Stimulated activated CD4-positive, alpha-beta T cell treated with anti-CD3 and anti-CD28 coated beads, Interleukin-1b, Interleukin-23, amount 100 ng/mL, for 4 hours (primary cell): Measurements from ENCODE around the gene ANXA1.

Experiments
- DNase-seq, 2 donors: peaks; one replicate each; pipeline ENCODE4 v3.0.0-alpha.2; 2020; ENCODE audit warnings: low read depth in 2 of 2

ANXA1 gene

DNA sequence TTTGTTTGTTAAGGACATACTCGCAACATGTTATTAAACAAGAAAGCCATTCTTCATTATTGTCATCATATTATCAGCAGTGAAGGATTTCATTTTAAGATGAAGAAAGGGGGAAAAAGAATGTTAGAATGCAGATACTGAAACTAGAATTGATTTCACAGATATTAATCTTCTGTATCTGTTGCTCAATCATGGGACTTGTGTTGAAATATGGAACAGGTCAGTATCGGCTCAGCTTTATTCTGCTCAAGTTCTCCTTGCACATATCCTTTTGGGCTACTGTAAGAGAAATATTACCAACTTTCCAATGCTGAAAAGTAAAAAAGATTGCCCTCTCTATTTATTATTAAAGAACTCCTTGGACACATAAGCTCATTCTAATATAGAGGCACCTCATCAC is 13.8 kb upstream of the ANXA1 start:
- no peak for DNase-seq

DNA sequence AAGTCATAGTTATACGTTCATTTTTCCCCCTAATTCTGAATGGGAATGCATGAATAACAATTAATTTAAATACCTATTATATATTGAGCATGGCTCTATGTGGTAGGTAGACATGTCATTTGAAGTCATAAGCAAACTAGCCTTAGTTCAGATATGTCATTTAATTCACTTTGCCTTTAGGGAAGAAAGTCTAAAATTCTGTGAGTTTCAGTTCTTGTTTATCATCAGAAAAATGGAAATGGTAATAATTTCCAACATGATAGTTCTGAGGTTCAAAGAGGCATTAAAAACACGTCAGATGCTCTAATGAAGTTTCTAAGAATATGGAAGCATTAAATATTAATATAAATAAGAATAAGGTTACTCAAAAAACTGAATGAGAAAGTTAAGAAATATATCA is 13.1 kb upstream of the ANXA1 start:
- DNase-seq = no peak

DNA sequence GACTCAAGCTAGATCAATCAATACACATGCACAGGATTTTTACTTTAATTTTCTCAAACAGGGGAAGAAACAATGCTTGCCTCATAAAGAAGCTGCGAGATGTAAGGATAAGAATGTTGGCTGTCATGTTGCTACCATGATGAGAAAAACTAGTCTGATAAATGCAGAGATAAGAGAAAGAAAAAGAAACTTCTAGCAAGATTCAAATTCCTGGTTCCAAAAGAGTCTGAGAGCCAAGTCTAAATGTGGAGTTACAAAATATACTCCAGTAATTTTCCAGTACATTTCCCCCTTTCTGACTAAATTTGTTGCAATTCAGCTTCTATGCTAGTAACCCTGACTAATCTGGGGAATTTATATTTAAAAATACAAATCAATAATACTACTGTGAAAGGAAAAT is 10.4 kb upstream of the ANXA1 start:
- DNase-seq = no peak

GRCh38 chr9:73143711-73144328 is 7.8 kb upstream of the ANXA1 start:
- no peak for DNase-seq

- no peak for DNase-seq
Measured at GRCh38 chr9:73146111-73146815, 5.4 kb upstream of the ANXA1 start.

GRCh38 chr9:73148447-73148937 is 3.2 kb upstream of the ANXA1 start:
- no peak for DNase-seq

- no peak for DNase-seq
Measured at GRCh38 chr9:73149371-73150067, 2.1 kb upstream of the ANXA1 start.

DNA sequence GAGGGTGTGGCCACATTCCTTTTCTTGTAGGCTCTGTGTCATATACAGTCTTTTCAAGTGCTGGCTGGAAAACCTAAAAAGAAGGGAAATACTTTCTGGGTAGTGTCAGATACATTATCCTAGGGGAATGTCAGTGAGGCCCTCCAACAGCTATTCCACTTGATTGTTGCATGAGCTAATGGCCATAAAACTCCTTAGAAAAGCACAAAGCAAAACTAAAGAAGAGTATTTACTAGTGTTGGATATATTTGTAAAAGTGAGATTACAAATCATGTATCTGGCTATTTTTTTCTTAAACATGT is 829 bp downstream of the ANXA1 start:
- DNase-seq = no peak

DNA sequence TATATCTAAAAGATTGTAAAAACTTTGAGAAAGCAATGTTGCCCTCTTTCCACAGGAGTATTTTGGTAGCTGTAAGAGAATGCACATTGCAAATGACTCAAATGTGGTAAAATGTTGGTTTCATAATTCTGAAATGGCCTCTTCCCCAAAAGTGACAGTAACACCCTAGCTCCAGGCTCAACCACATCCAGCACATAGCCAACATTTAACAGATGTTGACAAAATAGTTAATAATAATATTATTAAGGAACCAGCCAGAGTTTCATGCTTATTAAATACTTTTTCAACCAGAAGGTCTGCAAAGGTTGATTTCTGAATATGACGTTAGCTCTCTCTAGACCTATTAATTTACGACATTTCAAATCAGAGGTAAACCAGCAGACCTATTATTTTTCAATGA is 1.3 kb downstream of the ANXA1 start:
- no peak for DNase-seq

GRCh38 chr9:73153793-73154227 is 2.1 kb downstream of the ANXA1 start:
- no peak for DNase-seq

DNA sequence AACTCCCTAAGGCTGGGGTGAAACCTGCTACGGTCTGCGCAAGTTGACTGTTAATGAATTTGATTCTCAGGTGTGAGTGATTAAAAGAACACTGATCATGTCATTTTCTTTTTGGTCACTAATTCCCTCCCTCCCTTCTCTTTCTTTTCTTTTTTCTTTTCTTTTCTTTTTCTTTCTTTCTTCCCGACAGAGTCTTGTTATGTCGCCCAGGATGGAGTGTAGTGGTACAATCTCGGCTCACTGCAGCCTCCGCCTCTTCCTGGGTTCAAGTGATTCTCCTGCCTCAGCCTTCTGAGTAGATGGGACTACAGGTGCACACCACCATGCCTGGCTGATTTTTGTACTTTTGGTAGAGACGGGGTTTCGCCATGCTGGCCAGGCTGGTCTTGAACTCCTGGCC is 2.6 kb downstream of the ANXA1 start:
- DNase-seq = no peak

DNA sequence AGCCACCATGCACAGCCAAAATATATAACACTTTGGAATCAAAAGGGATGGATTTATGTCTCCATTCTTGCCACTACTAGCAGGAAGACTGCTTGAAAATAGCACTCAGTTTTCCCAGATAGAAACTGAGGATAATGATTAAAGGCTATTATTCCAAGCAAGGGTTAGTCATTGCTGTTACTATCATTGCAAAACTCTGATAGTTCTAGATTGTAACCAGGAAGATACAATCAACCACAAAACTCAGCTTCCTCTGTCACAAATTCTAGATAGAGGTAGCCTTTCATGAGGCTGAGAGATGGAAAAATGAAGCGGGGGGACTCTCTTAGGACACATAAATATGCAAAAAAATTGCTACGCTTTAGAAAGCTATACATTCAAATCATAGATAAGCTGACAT is 3.1 kb downstream of the ANXA1 start:
- DNase-seq = no peak

DNA sequence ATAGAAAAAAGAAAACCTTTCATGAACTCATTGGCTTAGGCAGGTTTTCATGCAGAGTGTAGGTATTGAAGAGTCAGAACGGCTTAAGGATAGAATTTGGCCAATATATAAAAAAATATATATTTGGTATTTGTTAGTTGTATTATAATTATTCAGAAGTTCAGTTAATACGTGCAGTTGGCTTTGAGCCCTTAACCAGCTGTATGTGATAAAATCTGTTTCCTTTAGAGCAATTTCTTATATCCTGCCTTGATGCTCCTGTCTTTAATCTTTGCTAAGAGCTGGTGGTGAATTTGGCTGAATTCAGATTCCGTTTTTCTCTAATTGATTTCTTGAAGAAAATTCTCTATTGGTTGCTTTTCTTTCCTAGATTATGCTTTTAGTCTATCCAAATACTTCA is 3.7 kb downstream of the ANXA1 start:
- DNase-seq = no peak

DNA sequence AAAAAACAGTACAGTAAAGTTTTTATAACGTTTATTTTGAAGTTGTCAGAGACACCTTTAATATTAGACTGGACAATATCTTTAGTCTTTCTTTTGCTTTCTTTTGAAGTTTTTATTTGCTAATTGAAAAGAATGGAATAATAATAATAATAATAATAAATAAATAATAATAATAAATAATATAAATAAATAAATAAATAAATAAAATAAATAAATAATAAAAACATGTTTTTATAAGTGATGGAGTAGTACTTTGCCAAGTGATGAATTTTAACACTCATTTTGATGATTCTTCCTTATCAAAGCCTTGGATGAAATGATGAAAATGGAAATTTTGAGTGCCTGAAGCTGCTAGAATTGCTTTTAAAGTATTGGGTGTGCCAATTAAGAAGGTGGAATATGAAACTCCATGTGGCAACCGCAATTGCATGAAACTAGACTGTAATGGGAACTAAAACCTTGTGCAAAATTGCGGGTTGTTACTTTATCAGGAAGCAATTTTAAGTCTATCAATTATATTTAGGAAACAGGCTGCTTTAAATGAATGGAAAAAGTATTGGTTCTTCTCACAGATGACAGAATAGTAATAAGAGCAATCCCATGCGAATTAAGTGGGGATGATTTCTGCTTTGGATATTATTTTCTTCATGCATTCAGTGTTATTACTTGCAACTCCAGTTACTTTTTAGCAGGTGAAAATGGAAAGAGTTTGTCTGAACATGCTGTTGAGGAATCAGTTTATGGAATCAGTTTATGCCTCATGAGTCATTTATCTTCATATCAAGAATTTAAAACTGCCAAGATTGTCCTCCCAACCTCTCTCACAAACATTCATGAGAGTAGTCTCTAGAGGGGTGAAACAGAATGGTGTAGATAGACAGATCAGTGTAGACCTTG is 4.6 kb downstream of the ANXA1 start:
- DNase-seq = no peak

DNA sequence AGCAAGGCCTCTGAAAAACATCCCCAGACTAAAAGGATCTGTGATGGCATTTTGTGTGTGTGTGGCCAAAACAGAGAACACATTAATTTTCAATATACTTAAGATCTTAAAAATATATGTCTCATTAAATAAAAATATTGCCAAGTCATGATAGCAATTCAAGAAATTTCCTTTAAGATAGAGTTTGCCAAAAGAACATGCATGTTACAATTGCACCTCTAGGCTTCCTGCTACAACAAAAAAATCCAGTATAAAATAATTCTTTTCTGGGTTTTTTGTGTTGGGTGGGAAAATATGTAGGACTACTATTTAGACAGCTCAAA is 5.2 kb downstream of the ANXA1 start:
- DNase-seq = no peak

- DNase-seq = no peak
Measured at GRCh38 chr9:73157811-73158210, 6.1 kb downstream of the ANXA1 start.

- no peak for DNase-seq
Measured at GRCh38 chr9:73158723-73159122, 7.1 kb downstream of the ANXA1 start.

DNA sequence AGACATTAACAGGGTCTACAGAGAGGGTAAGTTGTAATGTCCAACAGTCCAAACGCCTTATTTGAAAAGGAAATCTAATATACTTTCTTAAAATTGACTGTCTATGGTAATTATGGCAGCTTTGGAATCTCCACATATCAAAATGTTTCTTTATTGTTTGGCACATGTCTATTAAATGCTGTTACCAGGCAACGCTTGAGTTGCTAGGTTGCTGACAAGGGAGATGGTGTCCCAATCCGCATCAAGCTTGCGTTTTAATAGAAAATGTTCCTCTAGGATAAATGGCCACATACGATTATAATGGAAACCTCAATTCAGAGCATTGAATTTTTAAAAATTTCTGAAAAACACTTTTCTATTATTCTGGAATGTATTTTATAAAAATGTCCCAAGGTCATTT is 9.2 kb downstream of the ANXA1 start:
- no peak for DNase-seq

DNA sequence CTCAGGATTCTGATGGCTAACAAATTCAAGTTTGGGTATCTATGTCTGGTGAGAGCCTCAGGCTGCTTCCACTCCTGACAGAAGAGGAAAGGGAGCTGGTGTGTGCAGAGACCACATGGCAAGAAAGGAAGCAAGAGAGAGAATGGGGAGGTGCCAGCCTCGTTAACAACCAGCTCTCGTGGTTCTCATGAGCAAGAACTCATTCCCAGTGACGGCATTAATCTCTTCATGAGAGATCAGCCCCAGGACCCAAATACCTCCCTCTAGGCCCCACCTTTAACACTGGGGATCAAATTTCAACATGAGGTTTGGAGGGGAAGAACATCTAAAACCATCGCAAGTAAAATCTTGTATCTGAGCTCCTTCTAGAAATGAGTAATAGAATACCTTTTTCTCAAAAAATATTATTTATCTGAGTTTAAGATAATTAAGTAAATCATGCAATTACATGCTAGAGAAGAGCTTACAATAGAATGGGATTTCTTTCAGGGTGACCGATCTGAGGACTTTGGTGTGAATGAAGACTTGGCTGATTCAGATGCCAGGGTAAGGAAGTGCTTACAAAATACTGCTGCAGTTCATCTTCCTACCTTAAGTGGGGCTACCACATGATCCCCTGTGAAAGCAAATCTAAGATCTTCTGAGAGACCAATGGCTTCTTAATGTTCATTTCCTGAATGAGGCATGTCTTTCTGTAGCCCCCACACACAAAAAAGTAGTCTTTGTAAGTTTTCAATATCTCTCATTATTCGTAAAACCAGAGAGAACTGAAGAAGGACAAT is 11.5 kb downstream of the ANXA1 start:
- DNase-seq = no peak

GRCh38 chr9:73165911-73166310 is 14.2 kb downstream of the ANXA1 start:
- no peak for DNase-seq

DNA sequence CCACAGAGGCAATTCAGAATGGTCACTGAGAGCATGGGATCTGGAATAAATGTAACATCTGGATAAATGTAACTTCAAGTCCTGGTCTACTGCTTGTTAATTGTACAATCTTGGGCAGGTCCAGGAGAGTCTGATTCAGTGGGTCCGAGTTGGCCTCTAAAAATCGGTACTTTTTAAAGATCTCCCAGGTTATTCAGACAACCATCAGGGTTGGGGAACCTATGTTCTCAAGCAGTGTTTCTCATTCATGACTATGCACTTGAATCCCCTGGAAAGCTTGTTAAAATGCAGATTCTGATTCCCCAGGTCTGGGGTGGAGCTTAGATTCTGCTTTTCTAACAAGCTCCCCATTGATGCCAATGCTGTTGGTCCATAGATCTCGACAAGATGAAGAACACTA is 14.8 kb downstream of the ANXA1 start:
- no peak for DNase-seq

DNA sequence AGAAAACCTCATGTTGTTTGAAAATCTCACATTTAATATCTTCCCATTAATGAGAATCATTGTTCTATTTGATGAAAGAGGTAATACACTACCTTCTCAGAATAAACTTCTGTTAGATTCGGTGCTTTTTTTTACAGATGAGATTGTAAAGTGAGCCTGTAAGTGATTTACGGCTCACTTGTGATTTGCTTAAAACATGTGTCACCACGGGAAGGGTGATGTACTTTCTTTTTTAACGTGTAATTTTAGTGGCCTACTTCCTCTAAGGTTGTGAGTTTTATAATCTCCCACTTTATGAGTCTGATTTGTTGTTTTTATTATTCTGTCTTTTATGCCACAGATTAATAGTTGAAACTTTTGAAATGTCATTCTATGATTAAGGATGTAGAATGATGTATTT is 15.9 kb downstream of the ANXA1 start:
- no peak for DNase-seq
